ENCODE data around the gene PCYT2. TPM values are rescaled to one million over a fixed set of nuclear protein-coding genes. Genes with fewer than 3 reads are reported as not detected.

PCYT2 gene
- total and polyA plus RNA-seq, 9 of the 15 experiments (the other 6 are each of a cell fraction or from before 2014, with no cell fraction given), result 0.92 to 134 (median 82.5) TPM

DNA sequence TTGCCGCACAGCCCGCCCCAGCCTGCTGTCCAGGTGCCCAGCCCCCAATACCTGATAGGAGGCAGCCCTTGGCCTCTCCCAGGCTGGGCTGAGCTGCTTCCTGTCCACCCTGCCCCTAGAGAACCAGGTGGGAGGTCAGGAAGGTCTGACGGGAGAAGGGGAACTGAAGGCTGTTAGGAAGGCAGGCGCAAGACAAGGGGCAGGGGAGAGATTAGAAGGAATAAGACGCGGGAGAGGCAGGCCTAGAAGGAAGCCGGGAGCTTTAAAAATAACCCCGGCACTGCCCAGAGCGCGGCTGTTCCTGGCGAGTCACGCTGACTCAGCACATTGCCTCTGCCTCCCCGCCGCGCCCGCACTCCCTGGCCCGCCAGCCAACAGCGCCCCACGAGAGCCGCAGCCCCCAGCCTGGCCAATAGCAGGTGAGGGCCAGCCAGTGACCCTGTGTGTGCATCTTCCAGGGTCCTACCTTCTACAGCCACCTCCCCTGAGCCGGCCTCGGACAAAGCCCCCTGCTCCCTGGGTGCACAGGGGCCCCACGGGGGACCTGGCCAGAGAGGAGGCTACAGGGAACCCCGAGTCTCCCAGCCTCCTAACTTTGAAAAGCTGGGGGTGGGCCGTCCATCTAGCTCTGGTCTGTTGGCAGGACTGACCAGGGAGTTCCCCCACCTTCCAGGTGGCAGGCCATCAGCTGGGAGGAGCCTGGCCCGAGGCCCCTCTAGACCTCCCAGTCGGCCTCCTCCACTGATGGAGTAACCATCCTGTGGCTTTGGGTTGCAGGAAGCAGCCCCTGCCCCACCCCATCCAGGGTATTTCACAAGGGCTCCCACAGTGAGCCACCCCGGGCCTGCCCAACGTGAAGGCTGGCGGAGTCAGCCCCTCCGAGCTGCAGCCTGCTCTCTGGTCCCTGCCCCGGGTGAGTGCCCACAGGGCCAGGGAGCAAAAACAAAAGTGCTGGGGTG, 12.4 kb upstream of the PCYT2 start (continued):
- TF ChIP-seq, protein P1, sequence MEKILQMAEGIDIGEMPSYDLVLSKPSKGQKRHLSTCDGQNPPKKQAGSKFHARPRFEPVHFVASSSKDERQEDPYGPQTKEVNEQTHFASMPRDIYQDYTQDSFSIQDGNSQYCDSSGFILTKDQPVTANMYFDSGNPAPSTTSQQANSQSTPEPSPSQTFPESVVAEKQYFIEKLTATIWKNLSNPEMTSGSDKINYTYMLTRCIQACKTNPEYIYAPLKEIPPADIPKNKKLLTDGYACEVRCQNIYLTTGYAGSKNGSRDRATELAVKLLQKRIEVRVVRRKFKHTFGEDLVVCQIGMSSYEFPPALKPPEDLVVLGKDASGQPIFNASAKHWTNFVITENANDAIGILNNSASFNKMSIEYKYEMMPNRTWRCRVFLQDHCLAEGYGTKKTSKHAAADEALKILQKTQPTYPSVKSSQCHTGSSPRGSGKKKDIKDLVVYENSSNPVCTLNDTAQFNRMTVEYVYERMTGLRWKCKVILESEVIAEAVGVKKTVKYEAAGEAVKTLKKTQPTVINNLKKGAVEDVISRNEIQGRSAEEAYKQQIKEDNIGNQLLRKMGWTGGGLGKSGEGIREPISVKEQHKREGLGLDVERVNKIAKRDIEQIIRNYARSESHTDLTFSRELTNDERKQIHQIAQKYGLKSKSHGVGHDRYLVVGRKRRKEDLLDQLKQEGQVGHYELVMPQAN (IDR thresholded peaks at IDR 0.05; ENCODE audit: borderline replicate concordance), result peak; percentile 18; the same call in 1 of the 2 replicates
- TF ChIP-seq MAZ (CRISPR knock-in tag; conservative IDR thresholded peaks at IDR 0.05 in 1 of 2, IDR thresholded peaks at IDR 0.05 in 1 of 2) (peak; percentile 62 to 87), ZNF347 (CRISPR knock-in tag; IDR thresholded peaks at IDR 0.05; ENCODE audit: low read depth) (no peak), ZNF696 (CRISPR knock-in tag; conservative IDR thresholded peaks at IDR 0.05) (no peak), MBD2 (IDR thresholded peaks at IDR 0.05; ENCODE audit: borderline replicate concordance, low read depth) (no peak), SAFB2 (IDR thresholded peaks at IDR 0.05; ENCODE audit: borderline replicate concordance, low read depth, low read length, severe bottlenecking) (no peak), ZNF76 (CRISPR knock-in tag; IDR thresholded peaks at IDR 0.05; ENCODE audit: borderline replicate concordance) (no peak), NFIC (IDR thresholded peaks at IDR 0.05) (0 out of 2 replicates have a peak, but pooled peaks have one; percentile 8), ZKSCAN1 (IDR thresholded peaks at IDR 0.05; ENCODE audit: low read depth, low read length) (no peak), NFIX (CRISPR knock-in tag; IDR thresholded peaks at IDR 0.05; ENCODE audit: low read depth) (no peak), ARID1B (IDR thresholded peaks at IDR 0.05) (peak; percentile 80), RCOR1 (IDR thresholded peaks at IDR 0.05; ENCODE audit: borderline replicate concordance in 1 of 2, low read depth in 2 of 2, low read length in 2 of 2) (peak in 1 of 2 experiments; percentile 73; a peak in 2 of 4 replicates), SMC3 (conservative IDR thresholded peaks at IDR 0.05; ENCODE audit: insufficient read depth, low read depth, low read length) (no peak), POLR2AphosphoS5 (IDR thresholded peaks at IDR 0.05; ENCODE audit: control insufficient read depth, insufficient read depth, low read depth, low read length) (peak; percentile 72; the same call in 1 of the 2 replicates), RB1 (IDR thresholded peaks at IDR 0.05; ENCODE audit: low read depth) (peak; percentile 81; the same call in 1 of the 2 replicates), FIP1L1 (IDR thresholded peaks at IDR 0.05; ENCODE audit: low read depth, low read length, poor library complexity, severe bottlenecking) (peak; percentile 47), NCOA6 (IDR thresholded peaks at IDR 0.05) (no peak)
- TF ChIP-seq, protein P2, sequence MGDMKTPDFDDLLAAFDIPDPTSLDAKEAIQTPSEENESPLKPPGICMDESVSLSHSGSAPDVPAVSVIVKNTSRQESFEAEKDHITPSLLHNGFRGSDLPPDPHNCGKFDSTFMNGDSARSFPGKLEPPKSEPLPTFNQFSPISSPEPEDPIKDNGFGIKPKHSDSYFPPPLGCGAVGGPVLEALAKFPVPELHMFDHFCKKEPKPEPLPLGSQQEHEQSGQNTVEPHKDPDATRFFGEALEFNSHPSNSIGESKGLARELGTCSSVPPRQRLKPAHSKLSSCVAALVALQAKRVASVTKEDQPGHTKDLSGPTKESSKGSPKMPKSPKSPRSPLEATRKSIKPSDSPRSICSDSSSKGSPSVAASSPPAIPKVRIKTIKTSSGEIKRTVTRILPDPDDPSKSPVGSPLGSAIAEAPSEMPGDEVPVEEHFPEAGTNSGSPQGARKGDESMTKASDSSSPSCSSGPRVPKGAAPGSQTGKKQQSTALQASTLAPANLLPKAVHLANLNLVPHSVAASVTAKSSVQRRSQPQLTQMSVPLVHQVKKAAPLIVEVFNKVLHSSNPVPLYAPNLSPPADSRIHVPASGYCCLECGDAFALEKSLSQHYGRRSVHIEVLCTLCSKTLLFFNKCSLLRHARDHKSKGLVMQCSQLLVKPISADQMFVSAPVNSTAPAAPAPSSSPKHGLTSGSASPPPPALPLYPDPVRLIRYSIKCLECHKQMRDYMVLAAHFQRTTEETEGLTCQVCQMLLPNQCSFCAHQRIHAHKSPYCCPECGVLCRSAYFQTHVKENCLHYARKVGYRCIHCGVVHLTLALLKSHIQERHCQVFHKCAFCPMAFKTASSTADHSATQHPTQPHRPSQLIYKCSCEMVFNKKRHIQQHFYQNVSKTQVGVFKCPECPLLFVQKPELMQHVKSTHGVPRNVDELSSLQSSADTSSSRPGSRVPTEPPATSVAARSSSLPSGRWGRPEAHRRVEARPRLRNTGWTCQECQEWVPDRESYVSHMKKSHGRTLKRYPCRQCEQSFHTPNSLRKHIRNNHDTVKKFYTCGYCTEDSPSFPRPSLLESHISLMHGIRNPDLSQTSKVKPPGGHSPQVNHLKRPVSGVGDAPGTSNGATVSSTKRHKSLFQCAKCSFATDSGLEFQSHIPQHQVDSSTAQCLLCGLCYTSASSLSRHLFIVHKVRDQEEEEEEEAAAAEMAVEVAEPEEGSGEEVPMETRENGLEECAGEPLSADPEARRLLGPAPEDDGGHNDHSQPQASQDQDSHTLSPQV (IDR thresholded peaks at IDR 0.05), result peak; percentile 68; the same call in 1 of the 2 replicates
- TF ChIP-seq, protein P3, sequence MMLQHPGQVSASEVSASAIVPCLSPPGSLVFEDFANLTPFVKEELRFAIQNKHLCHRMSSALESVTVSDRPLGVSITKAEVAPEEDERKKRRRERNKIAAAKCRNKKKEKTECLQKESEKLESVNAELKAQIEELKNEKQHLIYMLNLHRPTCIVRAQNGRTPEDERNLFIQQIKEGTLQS (IDR thresholded peaks at IDR 0.05), result peak; percentile 47; the same call in 1 of the 2 replicates
- TF ChIP-seq, protein P3 (CRISPR knock-in tag; conservative IDR thresholded peaks at IDR 0.05), result no peak; the same call in 1 of the 2 replicates
